ENCODE results near the gene MC3R.

MC3R gene

GRCh38 chr20:56247954-56248782 is at the start of gene MC3R:
MC3R (plus strand) TSS chr20:56248732; CDS start chr20:56248844, 112 bp downstream.
- H3K79me2 ChIP-seq (ENCODE audit: insufficient read depth, low read length), result no peaks in the 10 kb centered on the region
- H3K9ac ChIP-seq (ENCODE audit: low read length), result no peak within 1 kb of the TSS
- no peaks in the 10 kb centered on the region for H3K9me3 ChIP-seq (ENCODE audit: insufficient read depth, low read length)
- H3F3A ChIP-seq (ENCODE audit: insufficient read depth), result no peaks in the 10 kb centered on the region
- no peak within 1 kb of the TSS for H3K27ac ChIP-seq (ENCODE audit: low read depth, low read length)
- H3K36me3 ChIP-seq (ENCODE audit: low read length), result no peaks in the 10 kb centered on the region
- no peaks in the 10 kb centered on the region for H3K27me3 ChIP-seq (ENCODE audit: low read length)
- H4K20me1 ChIP-seq (ENCODE audit: low read depth, low read length), result no peaks in the 10 kb centered on the region
- TF ChIP-seq EZH2phosphoT487 (conservative IDR thresholded peaks at IDR 0.05; ENCODE audit: low read length), result no peak
- TF ChIP-seq, protein P1, sequence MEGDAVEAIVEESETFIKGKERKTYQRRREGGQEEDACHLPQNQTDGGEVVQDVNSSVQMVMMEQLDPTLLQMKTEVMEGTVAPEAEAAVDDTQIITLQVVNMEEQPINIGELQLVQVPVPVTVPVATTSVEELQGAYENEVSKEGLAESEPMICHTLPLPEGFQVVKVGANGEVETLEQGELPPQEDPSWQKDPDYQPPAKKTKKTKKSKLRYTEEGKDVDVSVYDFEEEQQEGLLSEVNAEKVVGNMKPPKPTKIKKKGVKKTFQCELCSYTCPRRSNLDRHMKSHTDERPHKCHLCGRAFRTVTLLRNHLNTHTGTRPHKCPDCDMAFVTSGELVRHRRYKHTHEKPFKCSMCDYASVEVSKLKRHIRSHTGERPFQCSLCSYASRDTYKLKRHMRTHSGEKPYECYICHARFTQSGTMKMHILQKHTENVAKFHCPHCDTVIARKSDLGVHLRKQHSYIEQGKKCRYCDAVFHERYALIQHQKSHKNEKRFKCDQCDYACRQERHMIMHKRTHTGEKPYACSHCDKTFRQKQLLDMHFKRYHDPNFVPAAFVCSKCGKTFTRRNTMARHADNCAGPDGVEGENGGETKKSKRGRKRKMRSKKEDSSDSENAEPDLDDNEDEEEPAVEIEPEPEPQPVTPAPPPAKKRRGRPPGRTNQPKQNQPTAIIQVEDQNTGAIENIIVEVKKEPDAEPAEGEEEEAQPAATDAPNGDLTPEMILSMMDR (IDR thresholded peaks at IDR 0.05; ENCODE audit: insufficient read depth, low read length, poor library complexity, severe bottlenecking), result peak; percentile 65
- H3K4me3 ChIP-seq (ENCODE audit: insufficient read depth, low read length, poor library complexity, severe bottlenecking), result no peak within 1 kb of the TSS
- no peaks in the 10 kb centered on the region for H3K9me2 ChIP-seq (replicated peaks; ENCODE audit: insufficient read depth, low read length)
- H3K4me2 ChIP-seq (ENCODE audit: low read depth, low read length, poor library complexity, severe bottlenecking), result no peak within 1 kb of the TSS
- H2AFZ ChIP-seq (ENCODE audit: low read depth, low read length, severe bottlenecking), result no peak within 1 kb of the TSS

DNA sequence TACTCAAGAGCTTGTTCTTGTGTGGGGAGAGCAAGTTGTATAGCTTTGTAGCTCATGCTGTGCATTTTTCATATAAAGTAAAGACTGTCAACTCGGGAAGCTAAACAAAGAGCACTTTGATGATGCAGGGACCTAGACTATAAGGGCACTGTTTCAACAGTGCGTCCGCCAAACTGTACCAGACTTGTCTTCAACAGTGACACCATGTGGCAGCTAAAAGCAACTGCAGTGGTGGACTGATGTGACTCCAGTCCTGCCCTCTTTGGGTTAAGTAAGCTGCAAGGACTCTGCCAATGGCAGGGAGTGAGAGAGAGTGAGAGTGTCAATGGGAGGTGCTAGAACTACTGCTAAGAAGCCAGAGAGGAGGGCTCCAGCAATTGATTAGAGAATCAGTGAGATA is 48.1 kb upstream of the MC3R start:
- Histone ChIP-seq H4K20me1 (ENCODE audit: low read depth, low read length) (no peaks in the 10 kb centered on the region), H3K27ac (ENCODE audit: low read depth, low read length) (no peak overlapping the region), H3K79me2 (ENCODE audit: insufficient read depth, low read length) (no peaks in the 10 kb centered on the region), H3K4me2 (ENCODE audit: low read depth, low read length, poor library complexity, severe bottlenecking) (no peak overlapping the region), H2AFZ (ENCODE audit: low read depth, low read length, severe bottlenecking) (no peak overlapping the region), H3K4me3 (ENCODE audit: insufficient read depth, low read length, poor library complexity, severe bottlenecking) (no peak overlapping the region), H3K9me2 (replicated peaks; ENCODE audit: insufficient read depth, low read length) (no peaks in the 10 kb centered on the region), H3K27me3 (ENCODE audit: low read length) (no peaks in the 10 kb centered on the region), H3F3A (ENCODE audit: insufficient read depth) (no peaks in the 10 kb centered on the region), H3K9ac (ENCODE audit: low read length) (no peak overlapping the region), H3K9me3 (ENCODE audit: insufficient read depth, low read length) (peaks cover 7% of the 10 kb centered on the region; the same call in 1 of the 2 replicates), H3K36me3 (ENCODE audit: low read length) (no peaks in the 10 kb centered on the region)
- TF ChIP-seq, protein P1 (IDR thresholded peaks at IDR 0.05; ENCODE audit: insufficient read depth, low read length, poor library complexity, severe bottlenecking), result no peak
- TF ChIP-seq EZH2phosphoT487 (conservative IDR thresholded peaks at IDR 0.05; ENCODE audit: low read length), result no peak

GRCh38 chr20:56202493-56203077 is 45.9 kb upstream of the MC3R start:
- H3K27me3 ChIP-seq (ENCODE audit: low read length), result no peaks in the 10 kb centered on the region
- no peak overlapping the region for H3K27ac ChIP-seq (ENCODE audit: low read depth, low read length)
- peaks cover 7% of the 10 kb centered on the region; the same call in 1 of the 2 replicates for H3K9me3 ChIP-seq (ENCODE audit: insufficient read depth, low read length)
- no peak overlapping the region for H3K4me2 ChIP-seq (ENCODE audit: low read depth, low read length, poor library complexity, severe bottlenecking)
- no peaks in the 10 kb centered on the region for H3F3A ChIP-seq (ENCODE audit: insufficient read depth)
- no peak overlapping the region for H3K9ac ChIP-seq (ENCODE audit: low read length)
- H3K4me3 ChIP-seq (ENCODE audit: insufficient read depth, low read length, poor library complexity, severe bottlenecking), result no peak overlapping the region
- H3K36me3 ChIP-seq (ENCODE audit: low read length), result no peaks in the 10 kb centered on the region
- no peaks in the 10 kb centered on the region for H3K79me2 ChIP-seq (ENCODE audit: insufficient read depth, low read length)
- H4K20me1 ChIP-seq (ENCODE audit: low read depth, low read length), result no peaks in the 10 kb centered on the region
- TF ChIP-seq EZH2phosphoT487 (conservative IDR thresholded peaks at IDR 0.05; ENCODE audit: low read length), result no peak
- TF ChIP-seq, protein P1 (IDR thresholded peaks at IDR 0.05; ENCODE audit: insufficient read depth, low read length, poor library complexity, severe bottlenecking), result no peak
- no peaks in the 10 kb centered on the region for H3K9me2 ChIP-seq (replicated peaks; ENCODE audit: insufficient read depth, low read length)
- H2AFZ ChIP-seq (ENCODE audit: low read depth, low read length, severe bottlenecking), result no peak overlapping the region

Data from SU-DHL-6 (cell line).